ENCODE data around the gene ASB13.

DNA sequence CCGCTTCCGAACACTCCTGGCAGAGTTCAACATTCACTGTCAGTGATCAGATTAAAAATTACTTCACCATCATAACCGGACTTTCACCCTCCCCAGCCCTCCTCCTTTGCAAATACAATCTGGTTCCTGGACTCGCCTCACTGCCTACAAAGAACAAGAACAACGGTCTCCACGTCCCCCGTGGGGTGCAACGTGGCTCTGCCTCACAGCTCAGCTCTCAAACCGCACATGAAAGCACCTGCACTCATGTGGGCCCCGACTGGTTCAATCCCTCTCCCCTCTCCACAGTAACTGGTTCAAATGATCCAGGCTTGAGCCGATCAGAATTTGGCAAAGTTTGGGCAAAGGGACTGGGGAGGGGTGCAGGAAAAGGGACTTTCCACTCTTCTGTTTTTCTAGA, 21.0 kb downstream of the ASB13 start:
- TF ChIP-seq CTCF (IDR thresholded peaks at IDR 0.05), result no peak
- no peak for TF ChIP-seq POLR2A (IDR thresholded peaks at IDR 0.05)
- no peak for TF ChIP-seq POLR2AphosphoS5 (IDR thresholded peaks at IDR 0.05)
- TF ChIP-seq EP300 (IDR thresholded peaks at IDR 0.05), result no peak
